GM21825 (cell line): ENCODE measurements around the gene FYB1.
"Not testable (repeated sequence)": the region's sequence is repeated elsewhere in the genome, so short reads cannot be mapped to it uniquely, and the experiment has no call there.

Experiments
- ATAC-seq: cut with Tn5 transposase; IDR thresholded peaks from one replicate; pipeline ENCODE4 v1.9.1; 2021; ENCODE audit warnings: mild to moderate bottlenecking, moderate library complexity; ENCODE audit not compliant: unreplicated experiment

The FYB1 gene

DNA sequence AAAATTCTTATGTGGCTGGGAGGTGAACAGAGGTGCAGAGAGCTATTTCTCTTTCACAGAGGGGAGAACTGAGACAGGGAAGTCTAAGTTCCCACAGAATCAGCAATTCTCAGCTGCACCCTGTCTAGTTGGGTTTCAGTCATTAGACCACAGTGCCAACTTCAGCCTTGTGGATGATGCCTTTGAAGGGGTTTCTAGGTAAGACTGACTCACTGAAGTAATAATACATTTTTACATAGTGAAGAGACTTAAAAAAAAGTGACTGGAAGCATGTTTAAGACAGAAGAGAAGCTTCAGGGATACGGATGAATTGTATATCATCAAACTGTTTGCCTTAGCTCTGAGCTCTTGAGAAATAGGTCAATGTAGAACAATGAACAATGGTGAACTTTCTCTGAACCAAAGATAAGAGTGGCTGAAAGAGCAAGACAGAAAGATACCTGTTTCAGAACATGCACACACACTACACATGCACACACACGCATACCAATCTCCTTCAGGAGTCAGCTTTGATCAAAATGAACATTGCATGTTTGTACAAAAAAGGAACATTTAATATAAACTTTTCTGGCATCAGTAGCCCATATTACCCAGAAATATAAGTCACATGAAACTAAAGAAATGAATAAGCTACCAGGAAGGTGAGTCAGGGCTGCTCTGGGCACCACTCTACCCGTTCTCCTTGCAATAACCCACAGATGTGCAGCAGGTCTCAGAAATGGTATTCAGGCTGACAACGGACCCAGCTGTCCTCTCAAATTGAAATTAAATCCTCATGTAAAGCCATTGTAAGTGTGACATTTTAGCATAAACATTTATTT is 12.6 kb upstream of the FYB1 start:
- ATAC-seq = no peak

DNA sequence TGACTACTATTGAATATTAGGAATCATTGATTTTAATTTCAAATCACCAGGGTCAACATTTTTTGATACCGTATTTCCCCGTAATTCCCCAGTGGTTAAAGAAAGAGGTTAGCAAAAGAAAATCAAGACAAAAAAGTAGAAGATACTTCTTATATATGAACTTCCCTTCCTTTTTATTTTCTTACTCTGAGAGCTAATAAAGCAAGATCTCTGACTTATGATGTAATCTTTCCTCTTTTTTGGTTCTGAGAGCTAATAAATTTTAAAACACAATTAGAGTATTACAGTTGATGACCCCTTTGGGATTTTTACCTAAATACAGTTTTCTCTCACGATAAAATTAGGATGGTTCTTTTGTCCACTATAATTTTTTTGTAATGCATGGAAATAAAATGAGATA is 9.2 kb upstream of the FYB1 start:
- ATAC-seq = no peak

DNA sequence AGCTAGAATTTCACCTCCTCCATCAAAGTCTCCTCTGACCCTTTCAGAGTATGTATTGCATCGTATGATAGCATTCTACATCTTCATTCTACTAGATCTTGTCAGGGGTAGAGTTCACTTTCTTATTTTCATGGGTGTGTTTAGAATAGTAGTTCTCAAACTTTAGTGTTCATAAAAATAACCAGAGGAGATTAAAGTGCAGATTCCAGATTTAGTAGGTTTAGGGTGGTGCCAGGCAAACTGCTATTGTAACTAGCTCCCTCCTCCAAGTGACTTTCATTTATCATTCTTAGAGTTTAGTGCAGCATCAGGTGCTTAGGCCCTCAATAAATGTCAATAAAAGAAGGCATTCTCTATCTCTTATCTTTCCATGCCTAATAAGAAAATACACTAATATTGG is 7.2 kb upstream of the FYB1 start:
- no peak for ATAC-seq

DNA sequence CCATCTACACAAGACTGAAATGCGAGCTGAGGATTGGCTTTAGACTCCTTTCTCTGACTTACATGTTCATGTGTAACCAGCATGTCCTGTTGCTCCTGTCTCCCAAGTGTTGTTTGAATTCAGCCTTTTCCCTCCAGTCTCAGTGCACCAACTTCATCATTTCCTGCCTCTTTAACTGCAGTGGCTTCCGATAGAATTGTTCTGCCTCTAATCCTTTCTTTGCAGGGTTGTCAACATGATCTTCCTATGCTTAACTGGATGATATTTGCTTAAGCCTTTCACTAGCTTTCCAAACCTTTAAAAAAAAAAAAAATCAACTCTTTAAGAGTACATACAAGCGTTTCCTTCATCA is 6.7 kb upstream of the FYB1 start:
- no peak for ATAC-seq

DNA sequence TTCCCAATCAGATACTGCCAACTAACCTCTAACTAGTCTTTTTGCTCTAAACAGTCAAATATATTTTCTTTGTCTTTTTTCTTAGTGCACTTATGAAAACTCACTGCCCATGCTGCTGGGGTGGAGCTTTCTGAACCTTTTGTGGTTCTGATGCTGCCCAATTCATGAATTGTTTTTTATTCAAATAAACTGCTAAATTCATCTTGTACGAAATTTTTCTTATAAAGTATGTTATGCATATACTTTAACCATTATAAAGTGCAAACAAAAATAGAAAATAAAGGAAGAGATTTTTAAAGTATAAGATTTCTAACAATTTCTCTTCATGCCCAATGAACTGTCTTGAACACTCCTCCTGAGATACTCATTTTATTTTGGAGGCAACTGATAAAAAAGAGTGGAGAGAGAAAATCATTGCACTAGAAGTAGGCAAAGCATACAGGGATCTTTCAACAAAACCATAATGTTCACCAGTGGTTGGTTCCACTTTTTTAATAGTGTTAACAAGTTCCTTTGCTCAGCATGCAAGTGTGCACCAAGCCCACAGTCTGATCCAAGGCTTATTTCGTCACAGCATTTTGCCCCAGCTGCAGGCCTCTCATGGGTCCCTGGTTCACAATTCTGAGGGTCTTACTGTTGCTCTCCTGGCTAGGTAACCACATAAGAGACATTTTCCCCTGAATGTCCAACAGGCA is 6.2 kb upstream of the FYB1 start:
- no peak for ATAC-seq

DNA sequence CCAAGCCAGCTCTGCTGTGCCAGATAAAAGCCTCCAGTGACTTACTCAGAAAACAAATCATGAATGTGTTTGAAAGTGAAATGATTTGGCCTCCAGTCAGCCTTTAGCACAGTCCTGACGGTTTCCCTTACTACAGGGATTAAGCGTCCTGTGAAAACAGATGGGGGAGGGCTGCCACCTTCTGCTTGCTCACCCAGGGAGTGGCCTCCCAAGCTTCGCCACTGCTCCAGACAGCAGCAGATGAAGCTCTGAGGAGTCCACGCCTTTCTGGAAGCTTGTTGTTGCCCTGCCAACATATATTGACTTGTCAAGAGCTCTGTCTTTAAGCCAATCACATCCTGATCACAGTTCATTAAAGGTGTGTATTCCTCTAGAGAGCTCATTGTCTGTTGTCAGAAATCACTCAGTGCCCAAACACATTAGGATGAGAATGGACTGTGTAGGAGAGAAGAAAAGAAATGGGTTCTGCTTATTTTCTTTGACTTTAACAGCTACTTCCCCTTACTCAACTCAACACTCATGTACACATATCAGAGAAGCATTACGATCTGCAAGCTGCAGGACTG is 4.9 kb upstream of the FYB1 start:
- ATAC-seq = no peak

DNA sequence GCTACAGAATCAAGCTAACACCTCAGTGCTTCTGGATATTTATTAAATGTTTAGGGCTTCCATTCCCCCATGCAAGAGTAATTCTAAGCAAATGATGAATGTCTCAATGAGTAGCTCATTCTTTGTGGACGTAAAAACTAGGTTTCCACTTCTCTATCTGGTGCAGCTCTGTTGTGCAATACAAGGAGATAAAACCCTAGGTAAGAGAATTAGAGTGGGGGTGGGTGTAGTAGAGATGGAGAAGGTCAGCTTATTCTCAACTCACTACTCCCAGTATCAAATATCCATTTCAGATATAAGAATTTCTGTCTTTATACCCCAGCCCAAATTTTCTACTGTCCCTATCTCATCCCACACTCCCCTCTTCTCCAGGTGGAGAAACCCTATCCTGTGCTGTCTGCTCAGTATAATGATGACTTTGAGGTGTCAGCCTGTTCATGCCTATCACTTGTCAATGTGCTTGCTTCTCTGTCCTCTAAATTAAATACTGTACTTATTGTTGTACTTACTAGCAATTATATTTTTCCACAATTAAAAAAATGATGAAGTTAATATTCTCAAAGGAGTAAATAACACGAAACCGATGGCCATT is 4.3 kb upstream of the FYB1 start:
- ATAC-seq = no peak

DNA sequence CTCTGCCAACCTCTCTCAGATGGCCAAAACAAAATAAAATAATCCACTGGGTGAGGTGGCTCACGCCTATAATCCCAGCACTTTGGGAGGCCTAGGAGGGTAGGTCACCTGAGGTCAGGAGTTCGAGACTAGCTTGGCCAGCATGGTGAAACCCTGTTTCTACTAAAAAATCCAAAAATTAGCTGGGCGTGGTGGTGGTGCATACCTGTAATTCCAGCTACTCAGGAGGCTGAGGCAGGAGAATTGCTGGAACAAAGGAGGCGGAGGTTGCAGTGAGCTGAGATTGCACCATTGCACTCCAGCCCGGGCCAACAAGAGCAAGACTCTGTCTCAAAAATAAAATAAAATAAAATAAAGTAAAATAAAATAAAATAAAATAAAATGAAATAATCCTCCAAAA is 2.3 kb upstream of the FYB1 start:
- not testable (repeated sequence) for ATAC-seq

DNA sequence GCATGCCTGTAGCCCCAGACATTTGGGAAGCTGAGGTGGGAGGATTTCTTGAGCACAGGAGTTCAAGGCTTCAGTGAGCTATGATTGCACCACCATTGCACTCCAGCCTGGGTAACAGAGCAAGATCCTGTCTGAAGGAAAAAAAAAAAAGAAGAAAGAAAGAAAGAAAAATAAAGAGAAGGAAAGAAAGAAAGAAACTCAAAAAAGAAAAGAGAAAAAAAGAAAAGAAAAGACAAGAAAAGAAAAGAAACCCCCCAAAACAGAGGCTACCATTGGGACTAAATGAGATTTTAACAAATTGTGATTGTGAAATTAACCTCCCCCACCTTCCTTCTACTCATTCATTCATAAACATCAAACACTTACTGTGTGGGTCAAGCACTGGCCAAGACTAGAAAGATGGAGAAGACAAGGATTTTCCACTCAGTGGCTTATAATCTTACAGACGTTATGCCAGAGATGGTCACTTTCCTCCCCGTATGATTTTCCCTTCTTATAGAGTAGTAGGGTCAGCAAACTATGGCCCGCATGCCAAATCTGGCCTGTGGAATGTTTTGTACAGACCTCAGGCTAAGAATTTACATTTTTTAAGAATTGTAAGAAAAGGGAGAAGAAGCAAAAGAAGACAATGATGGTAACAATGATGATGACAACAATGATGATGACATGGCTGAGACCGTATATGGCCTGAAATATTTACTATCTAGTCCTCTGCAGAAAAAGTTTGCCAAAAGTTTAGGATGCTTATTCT is 1.1 kb upstream of the FYB1 start:
- no peak for ATAC-seq

DNA sequence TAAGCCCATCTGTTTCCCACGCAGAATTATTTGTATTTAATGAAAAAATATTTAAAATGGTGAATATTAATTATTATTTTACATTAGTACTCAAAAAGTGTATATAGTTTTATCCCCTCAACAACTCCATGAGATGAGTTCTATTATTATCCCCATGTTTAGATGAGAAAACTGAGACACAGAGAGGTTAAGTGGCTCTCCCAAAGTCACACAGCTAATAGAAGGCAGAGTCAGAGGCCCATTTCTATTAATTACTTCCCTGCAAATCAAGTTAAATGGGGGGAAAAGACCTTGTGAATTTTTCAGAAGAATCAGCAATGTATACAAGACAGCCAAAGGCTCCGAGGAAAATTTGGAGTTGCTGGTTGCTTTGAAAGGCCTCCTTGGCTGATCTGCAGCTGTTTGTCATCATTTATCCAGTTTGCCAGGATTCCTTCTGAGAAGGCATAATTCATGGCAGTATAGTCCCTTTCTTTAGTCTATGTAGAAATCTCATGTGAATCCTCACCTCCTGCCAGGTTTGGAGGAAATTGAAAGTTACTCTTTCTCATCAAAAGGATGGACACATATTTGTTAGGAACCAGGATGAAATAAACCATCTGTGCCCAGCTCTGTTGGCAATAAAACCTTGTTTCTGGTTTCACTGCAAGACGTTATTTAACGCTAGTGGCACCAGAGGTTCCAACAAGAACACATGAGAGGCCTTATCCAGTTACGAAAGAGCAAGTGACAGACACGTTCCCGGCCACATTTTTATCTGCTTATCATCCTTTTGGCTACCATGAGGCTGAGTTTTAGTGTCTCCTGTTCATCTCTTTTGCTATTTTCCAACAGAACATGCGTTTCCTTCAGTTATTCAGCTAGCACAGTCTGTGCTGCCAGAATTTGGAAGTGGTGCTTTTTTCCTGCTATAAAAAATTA is 621 bp downstream of the FYB1 start:
- ATAC-seq = no peak

DNA sequence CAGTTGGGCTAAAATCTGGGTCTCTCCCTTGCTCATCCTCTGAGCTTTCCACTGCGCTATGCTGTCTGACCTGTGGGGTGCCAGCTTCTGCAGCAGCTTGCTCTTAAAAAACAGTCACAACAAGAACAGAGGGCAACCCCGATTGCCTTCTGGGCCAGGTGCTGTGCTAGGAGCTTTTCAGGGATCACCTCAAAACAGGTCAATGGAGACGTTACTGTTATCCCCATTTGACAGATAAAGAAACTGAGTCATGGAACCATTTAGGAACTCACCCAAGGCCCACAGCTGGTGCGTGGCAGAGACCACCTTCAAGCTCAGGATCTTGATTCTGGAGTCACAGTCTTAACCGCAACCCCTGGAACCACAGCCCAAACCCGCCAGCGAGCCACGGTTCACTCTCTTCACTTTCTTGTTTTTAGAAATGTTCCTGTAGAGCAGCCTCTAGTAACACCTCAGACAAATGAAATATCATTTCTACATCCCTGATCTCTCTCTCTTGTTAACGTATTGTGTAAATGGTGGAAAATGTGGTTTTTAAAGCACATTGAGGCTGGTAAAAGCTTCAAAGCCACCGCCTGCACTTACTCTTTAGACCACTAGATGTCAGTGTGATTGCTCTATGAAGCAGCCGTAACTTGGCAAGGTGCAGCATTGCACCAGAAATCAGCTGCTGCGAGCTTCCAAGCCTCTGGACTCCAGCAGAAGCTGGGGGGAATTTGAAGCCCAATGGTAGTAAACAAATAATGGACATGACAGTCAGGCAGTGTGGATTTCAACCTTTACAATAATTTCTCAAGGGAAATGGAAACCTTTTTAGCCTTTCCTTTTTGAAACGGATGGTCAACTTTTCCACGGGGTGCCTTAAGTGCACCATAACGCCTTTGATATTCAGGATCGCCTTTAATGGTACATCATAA is 1.7 kb downstream of the FYB1 start:
- no peak for ATAC-seq

DNA sequence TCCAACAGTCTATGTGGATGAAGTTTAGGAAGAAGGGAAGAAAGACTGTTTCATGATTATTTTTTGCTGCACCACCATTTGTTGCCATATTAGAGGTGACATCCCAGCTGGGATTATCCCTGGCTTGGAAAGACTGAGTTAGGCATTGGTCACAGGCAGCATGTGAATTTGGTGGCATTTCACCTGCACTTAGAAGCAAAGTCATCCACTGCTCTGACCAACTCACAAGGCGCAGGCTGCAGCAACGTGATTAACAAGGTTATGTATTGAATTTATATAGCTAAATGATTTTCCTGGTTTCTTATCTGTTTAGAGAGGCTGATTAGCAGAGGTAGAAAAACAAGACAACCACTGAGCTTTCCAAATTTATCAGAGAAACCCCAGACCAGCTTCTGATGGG is 2.7 kb downstream of the FYB1 start:
- no peak for ATAC-seq

DNA sequence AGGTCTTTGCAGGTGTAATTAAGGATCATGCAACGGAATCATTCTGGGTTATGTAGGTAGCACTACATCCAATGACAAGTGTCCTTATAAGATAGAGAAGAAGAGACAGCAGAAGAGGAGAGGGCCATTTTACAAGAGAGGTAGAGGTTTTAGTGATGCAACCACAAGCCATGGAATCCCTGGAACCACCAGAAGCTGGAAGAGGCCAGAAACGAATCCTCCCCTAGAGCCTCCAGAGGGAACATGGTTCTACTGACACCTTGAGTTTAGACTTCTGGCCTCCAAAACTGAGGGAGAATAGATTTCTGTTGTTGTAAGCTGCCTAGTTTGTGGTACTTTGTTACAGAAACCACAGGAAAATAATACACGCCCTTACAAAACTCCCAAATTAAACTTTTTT is 3.5 kb downstream of the FYB1 start:
- no peak for ATAC-seq

DNA sequence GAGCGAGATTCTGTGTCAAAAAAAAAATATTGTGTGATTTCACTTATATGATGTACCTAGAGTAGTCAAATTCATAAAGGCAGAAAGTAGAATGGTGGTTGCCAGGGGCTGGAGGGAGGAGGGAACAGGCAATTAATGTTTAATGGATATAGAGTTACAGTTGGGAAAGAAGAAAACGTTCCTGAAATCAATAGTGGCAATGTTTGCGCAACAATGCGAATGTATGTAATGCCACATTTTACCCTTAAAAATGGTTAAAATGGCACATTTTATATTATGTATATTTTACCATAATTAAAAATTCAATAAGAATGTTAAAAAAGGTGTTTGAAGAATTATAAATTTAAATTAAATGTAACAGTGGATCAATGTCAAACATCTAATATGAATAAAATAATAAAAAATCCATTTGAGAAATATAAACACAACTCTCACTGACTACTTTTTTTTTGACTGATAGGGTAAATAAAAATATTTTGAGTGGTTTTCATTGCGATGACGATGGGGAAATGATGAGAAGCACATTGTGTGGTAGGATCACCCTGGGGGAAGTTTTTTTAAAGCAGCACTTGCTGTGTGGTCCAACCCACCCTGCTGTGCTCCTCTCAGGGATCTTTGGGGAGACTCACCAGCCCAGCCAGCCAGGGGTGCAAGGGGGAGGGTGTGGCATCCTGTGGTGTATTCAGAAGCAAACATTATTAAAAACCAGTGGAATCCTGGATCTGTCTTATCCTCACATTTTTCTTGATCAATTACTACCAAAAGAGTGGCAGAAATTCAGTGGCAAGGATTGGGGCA is 4.3 kb downstream of the FYB1 start:
- ATAC-seq = no peak

DNA sequence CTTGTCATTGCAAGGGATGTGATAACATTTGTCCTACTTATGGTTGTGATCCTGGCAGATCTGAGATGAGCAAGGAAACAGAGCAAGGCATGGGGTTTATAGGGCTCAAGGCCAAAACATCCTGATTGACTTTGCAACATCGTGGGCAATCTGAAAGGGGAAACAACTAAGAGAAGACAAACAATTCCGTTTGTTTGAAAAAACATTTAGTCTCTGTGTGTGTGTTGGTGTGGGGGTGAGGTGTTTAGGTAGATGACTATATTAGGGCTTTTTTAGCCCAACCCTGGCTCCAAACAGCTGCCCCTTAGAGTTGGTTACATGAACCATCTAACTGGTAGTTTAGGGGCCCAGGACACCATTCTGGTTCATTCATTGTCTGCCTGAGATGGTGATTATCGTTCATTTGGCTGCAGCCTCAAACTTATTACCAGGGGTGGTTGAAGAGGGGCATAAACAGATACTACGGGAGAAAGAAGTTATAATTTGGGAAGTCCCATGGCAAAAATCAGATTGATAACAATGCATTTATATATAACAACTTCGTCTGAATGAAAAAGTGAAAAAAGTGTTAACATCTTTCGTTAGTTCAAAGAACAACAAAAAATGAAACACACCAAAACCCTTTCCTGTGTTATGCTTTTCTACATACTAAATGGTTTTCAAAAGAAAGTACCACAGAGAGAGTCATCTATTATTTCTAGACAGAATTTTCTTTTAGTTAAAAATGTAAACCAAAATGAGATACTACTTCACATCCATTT is 5.7 kb downstream of the FYB1 start:
- ATAC-seq = no peak

DNA sequence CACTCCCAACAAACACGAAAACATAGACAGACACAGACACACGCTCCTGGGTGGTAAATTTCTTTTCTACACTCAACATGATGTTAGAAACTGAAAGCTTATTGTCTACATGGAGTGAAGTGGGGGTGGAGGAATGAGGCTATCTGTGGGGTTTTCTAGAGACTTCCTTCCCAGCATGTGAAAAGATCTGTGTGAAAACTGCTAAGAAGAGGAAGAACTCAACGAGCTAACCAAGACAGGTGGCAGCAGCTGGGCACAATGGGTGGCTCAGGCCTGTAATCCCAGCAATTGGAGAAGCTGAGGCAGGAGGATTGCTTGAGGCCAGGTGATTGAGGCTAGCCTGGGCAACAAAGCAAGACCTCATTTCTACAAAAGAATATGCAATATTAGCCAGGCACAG is 7.6 kb downstream of the FYB1 start:
- no peak for ATAC-seq

DNA sequence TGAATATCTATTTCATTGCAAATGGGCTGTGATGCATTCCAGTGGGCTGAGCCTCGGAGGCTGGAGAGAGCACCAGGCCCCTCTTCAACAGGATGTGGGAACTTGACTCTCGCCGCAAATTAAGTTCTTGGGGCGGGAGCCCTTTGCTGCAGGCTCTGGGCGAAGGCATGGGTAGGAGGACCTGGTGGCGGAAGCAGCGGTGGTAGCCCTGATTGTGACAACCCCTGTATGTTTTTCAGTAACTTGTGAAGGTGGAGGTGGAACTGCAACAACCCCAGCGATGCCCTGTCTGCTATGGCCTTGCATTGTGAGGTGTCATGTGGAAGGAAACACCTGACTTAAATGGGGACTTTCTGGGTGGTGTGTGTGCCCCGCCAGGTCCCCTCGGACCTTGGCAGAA is 9.4 kb downstream of the FYB1 start:
- peak; percentile 72 for ATAC-seq

DNA sequence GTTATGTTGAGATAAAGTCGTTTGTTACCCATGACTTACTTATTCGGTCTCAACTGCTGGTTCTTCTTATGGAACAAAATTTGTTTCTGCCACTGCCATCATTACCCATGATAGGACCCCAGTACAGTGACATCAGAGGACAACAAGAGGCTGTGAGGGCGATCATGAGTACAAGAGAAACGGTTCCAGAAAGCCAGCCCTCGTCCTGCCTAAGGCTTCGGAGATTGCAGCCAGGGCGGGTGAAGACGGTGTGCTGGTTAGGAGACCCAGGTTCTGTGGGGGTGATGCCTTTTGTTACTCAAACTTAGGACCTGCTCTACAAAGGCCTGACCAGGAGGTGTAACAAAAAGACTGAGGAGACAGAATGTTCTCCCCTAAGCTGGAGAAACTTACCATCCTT is 10.9 kb downstream of the FYB1 start:
- no peak for ATAC-seq
